Osteoblast (primary cell): Measurements from ENCODE around the gene THSD7A. TPM values are rescaled to one million over a fixed set of nuclear protein-coding genes. Genes with fewer than 3 reads are reported as not detected.

Experiments
- DNase-seq: peaks from one replicate; pipeline ENCODE4 v3.0.0; 2011; ENCODE audit warnings: low spot score, mixed read lengths; ENCODE audit not compliant: insufficient read length; ENCODE audit errors: missing footprints
- H2AFZ ChIP-seq: 2 replicates; pipeline ENCODE4 v1.6.0; 2011; ENCODE audit warnings: mild to moderate bottlenecking, low read length
- H3K27ac ChIP-seq: 2 replicates; pipeline ENCODE4 v1.5.1; 2011; ENCODE audit warnings: mild to moderate bottlenecking, low read depth, low read length, moderate library complexity
- H3K27me3 ChIP-seq: 2 replicates; pipeline ENCODE4 v1.6.0; 2012; ENCODE audit warnings: mild to moderate bottlenecking, control low read depth, inconsistent platforms, low read length, moderate library complexity; ENCODE audit not compliant: insufficient read depth
- H3K36me3 ChIP-seq: 2 replicates; pipeline ENCODE4 v1.5.1; 2011; ENCODE audit warnings: mild to moderate bottlenecking, low read length, control low read depth, moderate library complexity; ENCODE audit not compliant: insufficient read depth
- H3K4me1 ChIP-seq: 2 replicates; pipeline ENCODE4 v1.5.1; 2011; ENCODE audit warnings: mild to moderate bottlenecking, low read length, control low read depth, moderate library complexity; ENCODE audit not compliant: insufficient read depth
- H3K4me2 ChIP-seq: 2 replicates; pipeline ENCODE4 v1.6.0; 2011; ENCODE audit warnings: mild to moderate bottlenecking, low read length; ENCODE audit not compliant: insufficient read depth
- H3K4me3 ChIP-seq: fragments of 200-600 bp; sonication (generic); 3 replicates; pipeline ENCODE4 v1.5.1; 2012; ENCODE audit warnings: mild to moderate bottlenecking, low read length, inconsistent platforms; ENCODE audit not compliant: insufficient read depth
- H3K79me2 ChIP-seq: 2 replicates; pipeline ENCODE4 v1.6.0; 2012; ENCODE audit warnings: mild to moderate bottlenecking, low read length, control low read depth, inconsistent platforms; ENCODE audit not compliant: insufficient read depth
- H3K9me3 ChIP-seq: 2 replicates; pipeline ENCODE4 v1.5.1; 2011; ENCODE audit warnings: low read depth, low read length, control low read depth
- H4K20me1 ChIP-seq: 2 replicates; pipeline ENCODE4 v1.6.0; 2012; ENCODE audit warnings: mild to moderate bottlenecking, low read length, control low read depth; ENCODE audit not compliant: insufficient read depth
- CTCF ChIP-seq: IDR thresholded peaks from 2 replicates; pipeline ENCODE4 v1.5.1; 2011; ENCODE audit warnings: mild to moderate bottlenecking, low read depth, low read length, moderate library complexity; ENCODE audit errors: extremely low read depth
- total RNA-seq: library from RNA; depleted of rRNA; stranded (reverse); fragments of >200 nt; gene quantifications from 2 replicates; pipeline ENCODE4 v1.2.3, GENCODE V29; 2012

The THSD7A gene
- total RNA-seq, 1 donor, result under 0.01 TPM

- Histone ChIP-seq H3K4me1 (no peaks in the 10 kb centered on the region), H3K9me3 (no peaks in the 10 kb centered on the region), H3K36me3 (no peaks in the 10 kb centered on the region), H3K4me3 (no peak overlapping the region), H2AFZ (no peak overlapping the region), H3K79me2 (no peaks in the 10 kb centered on the region), H3K27ac (no peak overlapping the region), H3K4me2 (no peak overlapping the region), H4K20me1 (no peaks in the 10 kb centered on the region), H3K27me3 (no peaks in the 10 kb centered on the region)
- no peak for DNase-seq
- no peak for TF ChIP-seq CTCF
These were observed 81.8 kb downstream of the THSD7A start for GRCh38 chr7:11750191-11750590.

GRCh38 chr7:11749629-11750028, 82.4 kb downstream of the THSD7A start:
- no peaks in the 10 kb centered on the region for H4K20me1 ChIP-seq
- no peak for DNase-seq
- no peak overlapping the region for H3K4me3 ChIP-seq
- no peak overlapping the region for H3K27ac ChIP-seq
- H3K4me2 ChIP-seq, result no peak overlapping the region
- H3K27me3 ChIP-seq, result no peaks in the 10 kb centered on the region
- H3K79me2 ChIP-seq, result no peaks in the 10 kb centered on the region
- no peaks in the 10 kb centered on the region for H3K36me3 ChIP-seq
- H3K4me1 ChIP-seq, result no peaks in the 10 kb centered on the region
- no peak overlapping the region for H2AFZ ChIP-seq
- TF ChIP-seq CTCF, result no peak
- no peaks in the 10 kb centered on the region for H3K9me3 ChIP-seq

GRCh38 chr7:11748884-11749283, 83.1 kb downstream of the THSD7A start:
- DNase-seq, result no peak
- no peak overlapping the region for H3K4me2 ChIP-seq
- no peak overlapping the region for H3K4me3 ChIP-seq
- H3K4me1 ChIP-seq, result no peaks in the 10 kb centered on the region
- no peaks in the 10 kb centered on the region for H3K79me2 ChIP-seq
- no peak for TF ChIP-seq CTCF
- H4K20me1 ChIP-seq, result no peaks in the 10 kb centered on the region
- H3K27ac ChIP-seq, result no peak overlapping the region
- H2AFZ ChIP-seq, result no peak overlapping the region
- H3K9me3 ChIP-seq, result no peaks in the 10 kb centered on the region
- H3K27me3 ChIP-seq, result no peaks in the 10 kb centered on the region
- H3K36me3 ChIP-seq, result no peaks in the 10 kb centered on the region

- H3K79me2 ChIP-seq, result no peaks in the 10 kb centered on the region
- no peaks in the 10 kb centered on the region for H4K20me1 ChIP-seq
- H3K27me3 ChIP-seq, result no peaks in the 10 kb centered on the region
- no peak for DNase-seq
- TF ChIP-seq CTCF, result no peak
- no peaks in the 10 kb centered on the region for H3K9me3 ChIP-seq
- H2AFZ ChIP-seq, result no peak overlapping the region
- H3K36me3 ChIP-seq, result no peaks in the 10 kb centered on the region
- no peaks in the 10 kb centered on the region for H3K4me1 ChIP-seq
- H3K4me2 ChIP-seq, result no peak overlapping the region
- no peak overlapping the region for H3K27ac ChIP-seq
- no peak overlapping the region for H3K4me3 ChIP-seq
These were observed 84.1 kb downstream of the THSD7A start for GRCh38 chr7:11747715-11748485.
